AG09309 (cell line): ENCODE measurements around the gene DPH6.

ENCODE experiments used
- DNase-seq: peaks from one replicate; pipeline ENCODE4 v3.0.0-alpha.2; 2010; ENCODE audit warnings: low read depth
- H3K4me3 ChIP-seq: 2 replicates; pipeline ENCODE4 v1.5.1; 2011; ENCODE audit warnings: mild to moderate bottlenecking, low read depth, low read length, moderate library complexity; ENCODE audit not compliant: control insufficient read depth
- TF ChIP-seq, protein P1 (sequence below): IDR thresholded peaks from 2 replicates; pipeline ENCODE4 v1.5.1; 2011; ENCODE audit warnings: mild to moderate bottlenecking, low read depth, low read length, inconsistent platforms; ENCODE audit not compliant: insufficient read depth, control insufficient read depth; ENCODE audit errors: missing control alignments

The DPH6 gene

DNA sequence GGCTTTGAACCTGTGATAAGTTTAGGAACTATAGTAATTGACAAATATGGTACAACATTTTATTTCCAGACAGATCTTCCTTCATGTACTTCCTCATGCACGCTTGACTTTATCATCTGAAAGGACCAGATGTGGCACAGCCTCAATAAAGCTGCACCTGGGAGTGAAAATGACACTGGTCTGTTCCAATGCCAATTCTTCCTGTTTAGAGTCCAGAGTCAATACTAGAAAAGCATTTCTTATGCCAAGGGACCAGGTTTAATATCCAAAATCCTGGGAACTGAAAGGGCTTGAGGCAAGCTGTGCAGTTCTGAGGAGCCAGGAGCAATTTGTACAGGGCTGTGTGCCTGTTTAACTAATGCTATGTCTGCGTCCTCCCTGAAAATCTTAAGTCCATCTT is 15.3 kb downstream of the DPH6 start:
- no peak overlapping the region for H3K4me3 ChIP-seq
- no peak for DNase-seq
- TF ChIP-seq, protein P1, sequence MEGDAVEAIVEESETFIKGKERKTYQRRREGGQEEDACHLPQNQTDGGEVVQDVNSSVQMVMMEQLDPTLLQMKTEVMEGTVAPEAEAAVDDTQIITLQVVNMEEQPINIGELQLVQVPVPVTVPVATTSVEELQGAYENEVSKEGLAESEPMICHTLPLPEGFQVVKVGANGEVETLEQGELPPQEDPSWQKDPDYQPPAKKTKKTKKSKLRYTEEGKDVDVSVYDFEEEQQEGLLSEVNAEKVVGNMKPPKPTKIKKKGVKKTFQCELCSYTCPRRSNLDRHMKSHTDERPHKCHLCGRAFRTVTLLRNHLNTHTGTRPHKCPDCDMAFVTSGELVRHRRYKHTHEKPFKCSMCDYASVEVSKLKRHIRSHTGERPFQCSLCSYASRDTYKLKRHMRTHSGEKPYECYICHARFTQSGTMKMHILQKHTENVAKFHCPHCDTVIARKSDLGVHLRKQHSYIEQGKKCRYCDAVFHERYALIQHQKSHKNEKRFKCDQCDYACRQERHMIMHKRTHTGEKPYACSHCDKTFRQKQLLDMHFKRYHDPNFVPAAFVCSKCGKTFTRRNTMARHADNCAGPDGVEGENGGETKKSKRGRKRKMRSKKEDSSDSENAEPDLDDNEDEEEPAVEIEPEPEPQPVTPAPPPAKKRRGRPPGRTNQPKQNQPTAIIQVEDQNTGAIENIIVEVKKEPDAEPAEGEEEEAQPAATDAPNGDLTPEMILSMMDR, result no peak

DNA sequence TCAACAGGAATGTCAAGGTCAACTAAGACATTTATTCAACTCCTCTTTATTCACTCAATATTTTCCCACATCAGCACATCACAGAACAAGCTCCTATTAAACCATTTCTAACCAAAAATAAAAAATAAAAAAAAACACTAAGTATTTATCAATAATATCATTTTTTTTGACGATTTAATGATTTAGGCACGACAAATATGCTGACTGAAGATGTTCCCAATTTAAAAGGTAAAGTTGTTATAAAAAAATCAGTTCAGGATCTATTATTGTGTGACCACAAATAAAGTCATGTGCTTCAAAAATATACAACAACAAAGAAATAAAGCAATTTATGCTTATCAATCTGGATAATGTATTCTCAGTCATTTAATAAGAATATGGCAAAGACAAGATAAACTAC is 16.2 kb downstream of the DPH6 start:
- H3K4me3 ChIP-seq, result no peak overlapping the region
- TF ChIP-seq, protein P1, result no peak
- no peak for DNase-seq

GRCh38 chr15:35522061-35522460 is 23.9 kb downstream of the DPH6 start:
- no peak for DNase-seq

GRCh38 chr15:35519541-35520149 is 26.3 kb downstream of the DPH6 start:
- DNase-seq, result no peak
- H3K4me3 ChIP-seq, result no peak overlapping the region
- TF ChIP-seq, protein P1, result peak; percentile 45

More at GRCh38 chr15:35522061-35522460, 23.9 kb downstream of the DPH6 start:
- H3K4me3 ChIP-seq, result no peak overlapping the region
- TF ChIP-seq, protein P1, result peak; percentile 18

GRCh38 chr15:35519052-35519451 is 26.9 kb downstream of the DPH6 start:
- TF ChIP-seq, protein P1, result no peak
- H3K4me3 ChIP-seq, result no peak overlapping the region
- no peak for DNase-seq

GRCh38 chr15:35514759-35515158 is 31.2 kb downstream of the DPH6 start:
- TF ChIP-seq, protein P1, result no peak
- peak; percentile 7 for DNase-seq

More at GRCh38 chr15:35514759-35515158, 31.2 kb downstream of the DPH6 start:
- no peak overlapping the region for H3K4me3 ChIP-seq
